Astrocyte (in vitro differentiated cells and primary cell): ENCODE measurements around the gene NDUFV2.

ENCODE experiments used
- CTCF ChIP-seq: IDR thresholded peaks from 2 replicates; pipeline ENCODE4 v1.5.1; 2011; ENCODE audit warnings: low read depth, mild to moderate bottlenecking, inconsistent platforms, low read length, moderate library complexity; ENCODE audit not compliant: insufficient read depth
- EZH2 ChIP-seq: IDR thresholded peaks from 2 replicates; pipeline ENCODE4 v1.6.1; 2012; ENCODE audit warnings: mild to moderate bottlenecking, low read length, inconsistent platforms; ENCODE audit not compliant: insufficient read depth

- TF ChIP-seq EZH2 (no peak), CTCF (no peak)
Measured at GRCh38 chr18:9140984-9141383, 38.5 kb downstream of the NDUFV2 start.
